HepG2 (cell line): ENCODE data around the gene KATNB1. TPM values are rescaled to one million over a fixed set of nuclear protein-coding genes. Genes with fewer than 3 reads are reported as not detected.

Experiments
- AGO2 ChIP-seq: fragments of 200-400 bp; formaldehyde crosslinking; optimal IDR thresholded peaks from 2 replicates; pipeline ENCODE3; 2017; ENCODE audit warnings: mild to moderate bottlenecking, low read depth, low read length, moderate library complexity
- ETV6 ChIP-seq: sonication (generic); formaldehyde crosslinking; conservative IDR thresholded peaks from 2 replicates; pipeline ENCODE4 v1.4.0; 2020; ENCODE audit warnings: missing genetic modification reagents
- HHEX ChIP-seq: IDR thresholded peaks from 2 replicates; pipeline ENCODE4 v1.6.1; 2016; ENCODE audit warnings: control low read depth
- HMG20B ChIP-seq: conservative IDR thresholded peaks from 2 replicates; pipeline ENCODE4 v1.6.1; 2016; ENCODE audit warnings: missing genetic modification reagents, missing compliant biosample characterization
- HNF1B ChIP-seq: sonication (generic); formaldehyde crosslinking; IDR thresholded peaks from 2 replicates; pipeline ENCODE4 v1.5.1; 2020; ENCODE audit warnings: mild to moderate bottlenecking, moderate library complexity, missing genetic modification reagents
- HNRNPLL ChIP-seq: fragments of 200-400 bp; formaldehyde crosslinking; IDR thresholded peaks from 2 replicates; pipeline ENCODE4 v1.6.1; 2017; ENCODE audit warnings: mild to moderate bottlenecking, low read depth, low read length; ENCODE audit not compliant: poor library complexity, severe bottlenecking
- KMT2A ChIP-seq: sonication (generic); formaldehyde crosslinking; IDR thresholded peaks from 2 replicates; pipeline ENCODE4 v1.4.0; 2020; ENCODE audit warnings: missing genetic modification reagents
- POLR2AphosphoS2 ChIP-seq: IDR thresholded peaks from 2 replicates; pipeline ENCODE4 v1.6.1; 2011; ENCODE audit warnings: low read depth, low read length, improper control_type of control experiment
- PRDM15 ChIP-seq: sonication (generic); formaldehyde crosslinking; IDR thresholded peaks from 2 replicates; pipeline ENCODE4 v1.4.0; 2020; ENCODE audit warnings: missing genetic modification reagents
- REPIN1 ChIP-seq: sonication (generic); formaldehyde crosslinking; IDR thresholded peaks from 2 replicates; pipeline ENCODE4 v1.8.0; 2022; ENCODE audit warnings: missing genetic modification reagents, low read depth, mild to moderate bottlenecking, borderline replicate concordance
- RORA ChIP-seq: sonication (generic); formaldehyde crosslinking; IDR thresholded peaks from 2 replicates; pipeline ENCODE4 v1.5.0; 2020; ENCODE audit warnings: mild to moderate bottlenecking, missing genetic modification reagents, moderate library complexity
- TBX3 ChIP-seq: fragments of 450-650 bp; IDR thresholded peaks from 2 replicates; pipeline ENCODE4 v1.6.1; 2017; ENCODE audit warnings: antibody characterized with exemption, mild to moderate bottlenecking, inconsistent platforms, borderline replicate concordance
- TOPORS ChIP-seq: sonication (generic); formaldehyde crosslinking; IDR thresholded peaks from 2 replicates; pipeline ENCODE4 v1.8.0; 2023; ENCODE audit warnings: mild to moderate bottlenecking, missing genetic modification reagents
- YEATS4 ChIP-seq: sonication (generic); formaldehyde crosslinking; IDR thresholded peaks from 2 replicates; pipeline ENCODE4 v1.4.0; 2020; ENCODE audit warnings: missing genetic modification reagents, borderline replicate concordance
- ZFP36 ChIP-seq: fragments of 150-350 bp; IDR thresholded peaks from 2 replicates; pipeline ENCODE4 v1.6.1; 2018; ENCODE audit warnings: borderline replicate concordance, low read length, low read depth; ENCODE audit not compliant: partially characterized antibody
- ZKSCAN8 ChIP-seq: IDR thresholded peaks from 2 replicates; pipeline ENCODE4 v1.6.1; 2016; ENCODE audit warnings: borderline replicate concordance, missing genetic modification reagents, missing compliant biosample characterization
- ZNF282 ChIP-seq: fragments of 450-650 bp; IDR thresholded peaks from 2 replicates; pipeline ENCODE4 v1.6.1; 2018; ENCODE audit not compliant: partially characterized antibody
- ZNF691 ChIP-seq: sonication (generic); formaldehyde crosslinking; IDR thresholded peaks from 2 replicates; pipeline ENCODE4 v1.4.0; 2020; ENCODE audit warnings: missing genetic modification reagents, low read depth, mild to moderate bottlenecking, borderline replicate concordance
- ZNF780A ChIP-seq: sonication (generic); formaldehyde crosslinking; IDR thresholded peaks from 2 replicates; pipeline ENCODE4 v1.8.0; 2022; ENCODE audit warnings: mild to moderate bottlenecking, missing genetic modification reagents, moderate library complexity
- polyA plus RNA-seq, 8 experiments: library from polyadenylated mRNA; depleted of rRNA in 3 of 8; stranded (reverse) in 7 of 8; unstranded in 1 of 8; fragments of >200 nt; fragmentation: Illumina TruSeq in 4 of 8; extraction: Trizol in 4 of 8; gene quantifications; 2 replicates each; pipeline versions ENCODE4 v1.2.1 to v1.2.3, GENCODE V29; 2011 to 2016; ENCODE audit warnings: low read depth in 4 of 8, missing spikeins in 1 of 8, mixed read lengths in 1 of 8; ENCODE audit not compliant: insufficient read depth in 1 of 8
- total RNA-seq, 5 experiments: library from RNA; depleted of rRNA; stranded (reverse); fragments of >200 nt; fragmentation: Illumina TruSeq; extraction: Trizol; gene quantifications; 2 replicates each; pipeline ENCODE4 v1.2.3, GENCODE V29; 2016; ENCODE audit warnings: low read depth in 1 of 5
- TF ChIP-seq, protein P1 (sequence below): sonication (generic); formaldehyde crosslinking; IDR thresholded peaks from 2 replicates; pipeline ENCODE4 v1.4.0; 2020; ENCODE audit warnings: missing genetic modification reagents

Gene KATNB1
- total and polyA plus RNA-seq, 2 of the 13 experiments (the other 11 are each of a cell fraction or from before 2014, with no cell fraction given) = 31.5 to 43.5 TPM

- peak; percentile 80; the same call in 1 of the 2 replicates for TF ChIP-seq HNF1B (CRISPR knock-in tag)
- TF ChIP-seq TBX3 = no peak
- TF ChIP-seq ZKSCAN8 (CRISPR knock-in tag) = no peak
- TF ChIP-seq TOPORS (CRISPR knock-in tag) = no peak
- no peak for TF ChIP-seq ZNF282
- TF ChIP-seq ZNF691 (CRISPR knock-in tag) = no peak
- TF ChIP-seq HMG20B = no peak
- TF ChIP-seq POLR2AphosphoS2 = no peak
- TF ChIP-seq ZNF780A (CRISPR knock-in tag) = no peak
- no peak for TF ChIP-seq ETV6
- TF ChIP-seq PRDM15 (CRISPR knock-in tag) = no peak
- no peak for TF ChIP-seq RORA (CRISPR knock-in tag)
- TF ChIP-seq HNRNPLL = peak; percentile 39
- TF ChIP-seq AGO2 = peak; percentile 45
- TF ChIP-seq HHEX (CRISPR knock-in tag) = no peak
- peak; percentile 89 for TF ChIP-seq REPIN1 (CRISPR knock-in tag)
- TF ChIP-seq, protein P1, sequence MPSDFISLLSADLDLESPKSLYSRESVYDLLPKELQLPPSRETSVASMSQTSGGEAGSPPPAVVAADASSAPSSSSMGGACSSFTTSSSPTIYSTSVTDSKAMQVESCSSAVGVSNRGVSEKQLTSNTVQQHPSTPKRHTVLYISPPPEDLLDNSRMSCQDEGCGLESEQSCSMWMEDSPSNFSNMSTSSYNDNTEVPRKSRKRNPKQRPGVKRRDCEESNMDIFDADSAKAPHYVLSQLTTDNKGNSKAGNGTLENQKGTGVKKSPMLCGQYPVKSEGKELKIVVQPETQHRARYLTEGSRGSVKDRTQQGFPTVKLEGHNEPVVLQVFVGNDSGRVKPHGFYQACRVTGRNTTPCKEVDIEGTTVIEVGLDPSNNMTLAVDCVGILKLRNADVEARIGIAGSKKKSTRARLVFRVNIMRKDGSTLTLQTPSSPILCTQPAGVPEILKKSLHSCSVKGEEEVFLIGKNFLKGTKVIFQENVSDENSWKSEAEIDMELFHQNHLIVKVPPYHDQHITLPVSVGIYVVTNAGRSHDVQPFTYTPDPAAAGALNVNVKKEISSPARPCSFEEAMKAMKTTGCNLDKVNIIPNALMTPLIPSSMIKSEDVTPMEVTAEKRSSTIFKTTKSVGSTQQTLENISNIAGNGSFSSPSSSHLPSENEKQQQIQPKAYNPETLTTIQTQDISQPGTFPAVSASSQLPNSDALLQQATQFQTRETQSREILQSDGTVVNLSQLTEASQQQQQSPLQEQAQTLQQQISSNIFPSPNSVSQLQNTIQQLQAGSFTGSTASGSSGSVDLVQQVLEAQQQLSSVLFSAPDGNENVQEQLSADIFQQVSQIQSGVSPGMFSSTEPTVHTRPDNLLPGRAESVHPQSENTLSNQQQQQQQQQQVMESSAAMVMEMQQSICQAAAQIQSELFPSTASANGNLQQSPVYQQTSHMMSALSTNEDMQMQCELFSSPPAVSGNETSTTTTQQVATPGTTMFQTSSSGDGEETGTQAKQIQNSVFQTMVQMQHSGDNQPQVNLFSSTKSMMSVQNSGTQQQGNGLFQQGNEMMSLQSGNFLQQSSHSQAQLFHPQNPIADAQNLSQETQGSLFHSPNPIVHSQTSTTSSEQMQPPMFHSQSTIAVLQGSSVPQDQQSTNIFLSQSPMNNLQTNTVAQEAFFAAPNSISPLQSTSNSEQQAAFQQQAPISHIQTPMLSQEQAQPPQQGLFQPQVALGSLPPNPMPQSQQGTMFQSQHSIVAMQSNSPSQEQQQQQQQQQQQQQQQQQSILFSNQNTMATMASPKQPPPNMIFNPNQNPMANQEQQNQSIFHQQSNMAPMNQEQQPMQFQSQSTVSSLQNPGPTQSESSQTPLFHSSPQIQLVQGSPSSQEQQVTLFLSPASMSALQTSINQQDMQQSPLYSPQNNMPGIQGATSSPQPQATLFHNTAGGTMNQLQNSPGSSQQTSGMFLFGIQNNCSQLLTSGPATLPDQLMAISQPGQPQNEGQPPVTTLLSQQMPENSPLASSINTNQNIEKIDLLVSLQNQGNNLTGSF (CRISPR knock-in tag) = no peak
- TF ChIP-seq KMT2A (CRISPR knock-in tag) = no peak
- no peak for TF ChIP-seq YEATS4 (CRISPR knock-in tag)
- TF ChIP-seq ZFP36 = no peak
These were observed 21.8 kb downstream of the KATNB1 start (continued) for GRCh38 chr16:57757326-57757786.
